Gastrocnemius medialis (tissue), 4 donors: ENCODE measurements around the gene PI4KA.

ENCODE experiments used
- POLR2A ChIP-seq, 2 donors: fragments of 450-650 bp; IDR thresholded peaks; one replicate each; pipeline ENCODE4 v1.6.1; 2017; ENCODE audit warnings: antibody characterized with exemption in 2 of 2, mild to moderate bottlenecking in 2 of 2, moderate library complexity in 2 of 2
- TF ChIP-seq, protein P1 (sequence below), 5 experiments: fragments of 450-650 bp in 3 of 5; fragments of 200-600 bp in 2 of 5; sonication (generic) in 2 of 5; IDR thresholded peaks in 4 of 5; conservative IDR thresholded peaks in 1 of 5; 1 replicate in 4 of 5; 2 replicates in 1 of 5; pipeline ENCODE4 v1.5.1; 2016 to 2019; ENCODE audit warnings: antibody characterized with exemption in 5 of 5, mild to moderate bottlenecking in 3 of 5, moderate library complexity in 3 of 5

DNA sequence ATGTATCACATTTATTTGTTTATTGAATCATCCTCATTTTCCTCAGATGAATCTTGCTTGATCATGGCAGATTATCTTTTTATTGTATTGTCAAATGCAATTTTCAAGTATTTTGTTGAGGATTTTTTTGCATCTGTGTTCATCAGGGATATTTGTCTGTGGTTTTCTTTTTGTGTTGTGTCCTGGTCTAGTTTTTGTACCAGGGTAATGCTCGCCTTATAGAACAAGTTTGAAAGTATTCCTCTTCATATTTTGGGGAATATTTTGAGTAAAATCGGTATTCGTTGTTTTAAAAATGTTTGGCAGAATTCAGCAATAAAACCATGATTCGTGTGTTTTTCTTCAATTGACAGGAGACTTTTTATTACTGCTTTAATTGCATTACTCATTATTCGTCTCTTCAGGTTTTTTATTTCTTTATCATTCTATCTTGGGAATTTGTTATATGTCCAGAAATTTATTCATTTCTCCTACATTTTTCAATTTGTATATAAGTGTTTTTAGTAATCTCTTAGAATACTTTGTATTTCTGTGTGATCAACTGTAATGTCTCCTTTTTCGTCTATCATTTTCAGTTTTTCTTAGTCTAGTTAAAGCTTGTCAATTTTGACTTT, 198.1 kb downstream of the PI4KA start:
- TF ChIP-seq, protein P1, sequence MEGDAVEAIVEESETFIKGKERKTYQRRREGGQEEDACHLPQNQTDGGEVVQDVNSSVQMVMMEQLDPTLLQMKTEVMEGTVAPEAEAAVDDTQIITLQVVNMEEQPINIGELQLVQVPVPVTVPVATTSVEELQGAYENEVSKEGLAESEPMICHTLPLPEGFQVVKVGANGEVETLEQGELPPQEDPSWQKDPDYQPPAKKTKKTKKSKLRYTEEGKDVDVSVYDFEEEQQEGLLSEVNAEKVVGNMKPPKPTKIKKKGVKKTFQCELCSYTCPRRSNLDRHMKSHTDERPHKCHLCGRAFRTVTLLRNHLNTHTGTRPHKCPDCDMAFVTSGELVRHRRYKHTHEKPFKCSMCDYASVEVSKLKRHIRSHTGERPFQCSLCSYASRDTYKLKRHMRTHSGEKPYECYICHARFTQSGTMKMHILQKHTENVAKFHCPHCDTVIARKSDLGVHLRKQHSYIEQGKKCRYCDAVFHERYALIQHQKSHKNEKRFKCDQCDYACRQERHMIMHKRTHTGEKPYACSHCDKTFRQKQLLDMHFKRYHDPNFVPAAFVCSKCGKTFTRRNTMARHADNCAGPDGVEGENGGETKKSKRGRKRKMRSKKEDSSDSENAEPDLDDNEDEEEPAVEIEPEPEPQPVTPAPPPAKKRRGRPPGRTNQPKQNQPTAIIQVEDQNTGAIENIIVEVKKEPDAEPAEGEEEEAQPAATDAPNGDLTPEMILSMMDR (IDR thresholded peaks at IDR 0.05 in 4 of 5, conservative IDR thresholded peaks at IDR 0.05 in 1 of 5), result no peak
- TF ChIP-seq POLR2A (IDR thresholded peaks at IDR 0.05), result no peak
